A673 (cell line): Measurements from ENCODE around the gene OR4N5.

Source experiments
- CTCF ChIP-seq: fragments of 300-800, 200-600 bp; sonication (generic); conservative IDR thresholded peaks from 2 replicates; pipeline ENCODE4 v1.5.1; 2017; ENCODE audit warnings: low read depth, mild to moderate bottlenecking, antibody characterized with exemption, low read length, moderate library complexity, mixed read lengths
- EZH2 ChIP-seq: fragments of 200-600 bp; sonication (generic); IDR thresholded peaks from 2 replicates; pipeline ENCODE4 v1.6.1; 2017; ENCODE audit warnings: borderline replicate concordance, low read depth, mild to moderate bottlenecking, mixed read lengths, antibody characterized with exemption, low read length; ENCODE audit not compliant: poor library complexity, severe bottlenecking

GRCh38 chr14:20164462-20164861 is 25.8 kb downstream of the OR4N5 start:
- TF ChIP-seq CTCF = no peak
- no peak for TF ChIP-seq EZH2
